Upper lobe of left lung (tissue), 4 donors: ENCODE results near the gene CALHM5.

Source experiments
- EP300 ChIP-seq, 4 donors: sonication (generic); formaldehyde crosslinking; IDR thresholded peaks; one replicate each; pipeline ENCODE4 v1.5.1; 2017; ENCODE audit warnings: antibody characterized with exemption in 4 of 4, control low read depth in 2 of 4
- POLR2A ChIP-seq, 4 donors: fragments of 450-650 bp; IDR thresholded peaks; one replicate each; pipeline ENCODE4 v1.5.1; 2016 to 2017; ENCODE audit warnings: antibody characterized with exemption in 4 of 4, mild to moderate bottlenecking in 2 of 4
- POLR2AphosphoS5 ChIP-seq, 2 donors: sonication (generic); formaldehyde crosslinking; IDR thresholded peaks; one replicate each; pipeline ENCODE4 v1.5.1; 2017; ENCODE audit warnings: antibody characterized with exemption in 2 of 2
- TF ChIP-seq, protein P1 (sequence below), 6 experiments: fragments of 450-650 bp in 4 of 6; fragments of 200-600 bp in 2 of 6; sonication (generic) in 2 of 6; IDR thresholded peaks; one replicate each; pipeline ENCODE4 v1.5.1; 2016 to 2019; ENCODE audit warnings: antibody characterized with exemption in 6 of 6

DNA sequence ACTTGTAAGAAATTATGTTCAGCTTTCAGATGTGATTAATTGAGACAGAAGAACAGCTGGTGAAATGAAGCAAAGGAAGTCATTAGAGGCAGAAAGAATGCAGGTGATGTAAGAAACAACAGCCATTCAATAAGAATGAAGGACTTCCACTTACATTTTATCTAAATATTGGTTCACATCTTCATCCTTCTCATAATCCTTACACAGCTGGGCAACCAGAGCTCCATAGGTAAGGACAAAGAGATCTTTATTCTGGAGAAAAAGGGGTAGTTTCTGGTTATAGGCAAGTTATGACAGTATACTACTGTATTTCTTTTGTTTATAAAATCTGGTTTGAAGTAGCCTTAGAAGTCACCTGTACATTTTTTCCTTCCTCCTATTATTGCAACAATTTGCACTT lies 31.7 kb downstream of the CALHM5 start:
- TF ChIP-seq, protein P1, sequence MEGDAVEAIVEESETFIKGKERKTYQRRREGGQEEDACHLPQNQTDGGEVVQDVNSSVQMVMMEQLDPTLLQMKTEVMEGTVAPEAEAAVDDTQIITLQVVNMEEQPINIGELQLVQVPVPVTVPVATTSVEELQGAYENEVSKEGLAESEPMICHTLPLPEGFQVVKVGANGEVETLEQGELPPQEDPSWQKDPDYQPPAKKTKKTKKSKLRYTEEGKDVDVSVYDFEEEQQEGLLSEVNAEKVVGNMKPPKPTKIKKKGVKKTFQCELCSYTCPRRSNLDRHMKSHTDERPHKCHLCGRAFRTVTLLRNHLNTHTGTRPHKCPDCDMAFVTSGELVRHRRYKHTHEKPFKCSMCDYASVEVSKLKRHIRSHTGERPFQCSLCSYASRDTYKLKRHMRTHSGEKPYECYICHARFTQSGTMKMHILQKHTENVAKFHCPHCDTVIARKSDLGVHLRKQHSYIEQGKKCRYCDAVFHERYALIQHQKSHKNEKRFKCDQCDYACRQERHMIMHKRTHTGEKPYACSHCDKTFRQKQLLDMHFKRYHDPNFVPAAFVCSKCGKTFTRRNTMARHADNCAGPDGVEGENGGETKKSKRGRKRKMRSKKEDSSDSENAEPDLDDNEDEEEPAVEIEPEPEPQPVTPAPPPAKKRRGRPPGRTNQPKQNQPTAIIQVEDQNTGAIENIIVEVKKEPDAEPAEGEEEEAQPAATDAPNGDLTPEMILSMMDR (IDR thresholded peaks at IDR 0.05): no peak
- TF ChIP-seq POLR2A (IDR thresholded peaks at IDR 0.05): no peak
- TF ChIP-seq POLR2AphosphoS5 (IDR thresholded peaks at IDR 0.05): no peak
- no peak for TF ChIP-seq EP300 (IDR thresholded peaks at IDR 0.05)
